Effector memory CD8-positive, alpha-beta T cell (primary cell): ENCODE measurements around the gene HSPA4.
"Not testable (repeated sequence)": the region's sequence is repeated elsewhere in the genome, so short reads cannot be mapped to it uniquely, and the experiment has no call there.

Experiments
- ATAC-seq: fragments of 150-1000 bp; cut with Tn5 transposase; replicated peaks from 2 replicates; pipeline ENCODE4 v1.10.0; 2021; ENCODE audit warnings: mild to moderate bottlenecking, moderate library complexity
- DNase-seq, 3 experiments: peaks; one replicate each; pipeline ENCODE4 v3.0.0; 2021
- H3K27ac Mint-ChIP-seq, 2 donors: one replicate each; pipeline ENCODE4 v1.8.0; 2022; ENCODE audit warnings: mild to moderate bottlenecking in 2 of 2, mixed read lengths in 2 of 2, moderate library complexity in 2 of 2
- H3K27me3 Mint-ChIP-seq, 2 donors: one replicate each; pipeline ENCODE4 v1.8.0; 2022; ENCODE audit warnings: mixed read lengths in 2 of 2
- H3K36me3 Mint-ChIP-seq: one replicate; pipeline ENCODE4 v1.8.0; 2022; ENCODE audit warnings: mild to moderate bottlenecking, moderate library complexity, mixed read lengths; ENCODE audit not compliant: insufficient read depth
- H3K4me1 Mint-ChIP-seq, 2 donors: one replicate each; pipeline ENCODE4 v1.8.0; 2022; ENCODE audit warnings: low read depth in 2 of 2, mixed read lengths in 2 of 2
- H3K4me3 Mint-ChIP-seq, 2 donors: one replicate each; pipeline ENCODE4 v1.8.0; 2022; ENCODE audit warnings: mild to moderate bottlenecking in 2 of 2, mixed read lengths in 2 of 2, moderate library complexity in 2 of 2
- H3K9me3 Mint-ChIP-seq, 2 donors: one replicate each; pipeline ENCODE4 v1.8.0; 2022; ENCODE audit warnings: mixed read lengths in 2 of 2

Gene HSPA4

DNA sequence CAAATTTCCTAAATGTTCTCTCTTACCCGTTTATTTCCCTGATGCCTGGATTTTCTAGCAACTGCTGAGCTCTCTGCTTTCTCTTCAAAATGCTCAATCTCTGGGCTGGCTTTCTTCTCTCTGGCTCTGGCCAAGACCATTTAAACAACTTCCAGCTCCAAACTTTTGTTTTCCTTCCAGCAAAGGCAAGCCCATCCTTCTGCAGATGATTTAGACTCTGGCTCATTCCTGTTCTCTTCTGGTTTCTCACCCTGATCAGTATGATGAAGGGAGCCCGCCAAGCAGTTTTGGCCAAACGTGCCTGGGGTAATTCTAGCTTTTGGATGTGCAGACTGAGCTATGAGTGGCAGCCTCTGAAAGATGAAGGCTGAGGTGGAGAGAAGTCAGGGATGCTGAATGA lies 78.1 kb downstream of the HSPA4 start:
- H3K9me3 Mint-ChIP-seq = no peaks in the 10 kb centered on the region
- ATAC-seq (no peak), DNase-seq (no peak)
- peaks cover 5 to 15% of the 10 kb centered on the region in 2 donors for H3K27me3 Mint-ChIP-seq
- H3K4me1 Mint-ChIP-seq = no peaks in the 10 kb centered on the region
- no peak overlapping the region for H3K4me3 Mint-ChIP-seq
- no peak overlapping the region for H3K27ac Mint-ChIP-seq
- no peaks in the 10 kb centered on the region for H3K36me3 Mint-ChIP-seq

DNA sequence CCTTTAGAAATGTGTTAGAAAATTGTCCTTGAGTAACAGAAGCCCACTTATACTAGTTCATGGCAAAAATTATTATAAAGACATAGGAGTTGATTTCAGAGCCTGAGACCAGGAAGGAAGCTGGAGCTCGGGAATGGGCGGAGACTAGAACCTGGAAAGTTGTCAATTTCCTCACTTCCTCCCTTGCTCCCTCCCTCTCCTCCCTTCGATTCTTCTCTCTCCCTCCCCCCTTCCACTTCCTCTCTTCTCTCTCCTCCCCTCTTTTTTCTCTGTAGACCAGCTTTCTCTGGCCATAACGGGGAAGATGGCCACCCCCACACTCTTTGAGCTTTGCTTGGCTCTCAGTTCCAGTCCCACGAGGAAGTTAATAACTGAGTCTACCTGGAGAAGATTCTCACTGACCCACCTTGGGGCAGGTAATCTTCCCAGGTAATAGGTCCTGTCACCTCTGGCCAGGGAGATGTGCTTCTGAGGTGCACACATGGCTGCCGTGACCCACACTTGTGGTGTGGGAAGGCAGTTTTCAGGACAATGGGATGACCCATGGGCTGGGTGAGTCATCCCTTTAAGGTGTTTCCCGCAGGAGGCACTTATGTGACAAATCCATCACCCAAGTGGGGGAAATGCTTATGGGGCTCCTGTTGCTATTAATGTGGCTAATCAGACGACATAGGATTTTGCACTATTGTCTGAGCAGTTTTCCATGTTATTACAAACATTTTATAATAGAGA lies 78.7 kb downstream of the HSPA4 start:
- peaks cover 5 to 16% of the 10 kb centered on the region in 2 donors for H3K27me3 Mint-ChIP-seq
- no peaks in the 10 kb centered on the region for H3K4me1 Mint-ChIP-seq
- DNase-seq (no peak), ATAC-seq (no peak)
- no peaks in the 10 kb centered on the region for H3K36me3 Mint-ChIP-seq
- no peaks in the 10 kb centered on the region for H3K9me3 Mint-ChIP-seq
- no peak overlapping the region for H3K27ac Mint-ChIP-seq
- H3K4me3 Mint-ChIP-seq = no peak overlapping the region

DNA sequence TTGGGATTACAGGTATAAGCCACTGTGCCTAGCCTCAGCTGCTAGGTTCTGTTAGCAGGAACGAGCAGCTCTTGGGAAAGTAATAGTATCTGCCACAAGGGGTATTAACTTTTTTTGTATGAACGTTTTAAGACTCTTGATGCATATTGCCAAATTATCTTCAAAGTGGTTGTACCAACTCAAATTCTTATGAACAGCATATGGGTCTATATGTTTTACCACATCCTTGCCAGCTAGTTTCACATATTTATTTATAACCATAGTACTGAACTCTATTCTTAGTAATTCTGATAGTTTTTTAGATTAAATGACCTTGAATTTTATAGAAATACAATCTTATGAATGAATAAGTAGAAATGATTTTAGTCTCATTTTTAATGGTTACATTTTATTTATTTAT lies 80.9 kb downstream of the HSPA4 start:
- ATAC-seq (no peak), DNase-seq (no peak)
- Mint-ChIP-seq H3K4me3 (no peak overlapping the region), H3K27me3 (peaks cover 0 to 15% of the 10 kb centered on the region in 2 donors), H3K9me3 (no peaks in the 10 kb centered on the region), H3K36me3 (no peaks in the 10 kb centered on the region), H3K27ac (no peak overlapping the region), H3K4me1 (no peaks in the 10 kb centered on the region)

DNA sequence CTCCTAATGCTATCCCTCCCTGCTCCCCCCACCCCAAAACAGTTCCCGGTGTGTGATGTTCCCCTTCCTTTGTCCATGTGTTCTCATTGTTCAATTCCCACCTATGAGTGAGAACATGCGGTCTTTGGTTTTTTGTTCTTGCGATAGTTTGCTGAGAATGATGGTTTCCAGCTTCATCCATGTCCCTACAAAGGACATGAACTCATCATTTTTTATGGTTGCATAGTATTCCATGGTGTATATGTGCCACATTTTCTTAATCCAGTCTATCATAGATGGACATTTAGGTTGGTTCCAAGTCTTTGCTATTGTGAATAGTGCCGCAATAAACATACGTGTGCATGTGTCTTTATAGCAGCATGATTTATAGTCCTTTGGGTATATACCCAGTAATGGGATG lies 81.4 kb downstream of the HSPA4 start:
- H3K27ac Mint-ChIP-seq, H3K9me3 Mint-ChIP-seq, DNase-seq, H3K4me1 Mint-ChIP-seq, H3K36me3 Mint-ChIP-seq, ATAC-seq, H3K4me3 Mint-ChIP-seq: not testable (repeated sequence)
- H3K27me3 Mint-ChIP-seq = peaks cover 0 to 15% of the 10 kb centered on the region in 2 donors

DNA sequence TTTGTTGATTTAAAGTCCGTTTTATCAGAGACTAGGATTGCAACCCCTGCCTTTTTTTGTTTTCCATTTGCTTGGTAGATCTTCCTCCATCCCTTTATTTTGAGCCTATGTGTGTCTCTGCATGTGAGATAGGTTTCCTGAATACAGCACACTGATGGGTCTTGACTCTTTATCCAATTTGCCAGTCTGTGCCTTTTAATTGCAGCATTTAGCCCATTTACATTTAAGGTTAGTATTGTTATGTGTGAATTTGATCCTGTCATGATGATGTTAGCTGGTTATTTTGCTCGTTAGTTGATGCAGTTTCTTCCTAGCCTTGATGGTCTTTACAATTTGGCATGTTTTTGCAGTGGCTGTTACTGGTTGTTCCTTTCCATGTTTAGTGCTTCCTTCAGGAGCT lies 85.1 kb downstream of the HSPA4 start:
- DNase-seq, H3K9me3 Mint-ChIP-seq, H3K4me3 Mint-ChIP-seq, H3K4me1 Mint-ChIP-seq, H3K36me3 Mint-ChIP-seq, ATAC-seq, H3K27ac Mint-ChIP-seq: not testable (repeated sequence)
- H3K27me3 Mint-ChIP-seq = peaks cover 19 to 40% of the 10 kb centered on the region in 2 donors

DNA sequence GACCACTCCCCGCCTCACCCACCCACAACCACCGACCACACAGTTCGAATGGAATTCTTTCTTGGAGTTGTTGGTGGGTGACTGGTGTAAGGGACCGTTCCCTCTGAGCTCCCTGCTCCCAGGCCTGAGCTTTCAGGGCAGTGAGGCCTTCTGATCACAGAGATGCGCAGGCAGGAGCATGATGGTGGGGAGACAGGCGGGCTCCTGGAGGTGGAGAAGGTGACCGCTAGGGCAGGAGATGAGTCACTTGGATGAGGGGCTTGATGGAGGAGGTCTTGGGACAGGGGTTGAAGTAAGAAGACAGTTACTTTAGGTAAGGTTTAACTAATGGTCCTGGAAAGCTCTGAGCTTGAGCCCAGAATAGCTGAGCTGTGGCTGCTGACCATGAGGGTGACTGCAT lies 88.5 kb downstream of the HSPA4 start:
- Mint-ChIP-seq H3K36me3 (no peaks in the 10 kb centered on the region), H3K4me3 (no peak overlapping the region), H3K27ac (no peak overlapping the region), H3K4me1 (no peaks in the 10 kb centered on the region), H3K9me3 (no peaks in the 10 kb centered on the region), H3K27me3 (peaks cover 25 to 69% of the 10 kb centered on the region in 2 donors)
- ATAC-seq (no peak), DNase-seq (no peak)

DNA sequence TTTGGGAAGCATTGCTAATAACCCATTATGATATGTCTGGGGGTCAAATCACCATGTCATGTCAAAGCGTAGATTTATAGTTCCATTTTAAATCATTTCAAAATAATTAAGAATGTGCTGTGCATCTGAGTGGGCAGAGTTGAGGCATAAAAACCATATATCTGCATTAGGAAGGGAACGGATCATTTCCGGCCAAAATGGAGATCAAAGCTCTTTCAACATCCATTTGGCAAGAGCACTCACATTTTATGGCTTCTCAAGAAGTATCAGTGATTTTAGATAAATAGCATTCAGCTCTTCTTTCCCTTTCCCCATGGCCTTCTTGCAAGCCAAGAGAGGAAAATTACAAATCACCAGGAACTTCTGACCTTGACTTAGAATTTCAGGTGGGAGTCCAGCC lies 89.9 kb downstream of the HSPA4 start:
- no peaks in the 10 kb centered on the region for H3K4me1 Mint-ChIP-seq
- no peak for ATAC-seq

DNA sequence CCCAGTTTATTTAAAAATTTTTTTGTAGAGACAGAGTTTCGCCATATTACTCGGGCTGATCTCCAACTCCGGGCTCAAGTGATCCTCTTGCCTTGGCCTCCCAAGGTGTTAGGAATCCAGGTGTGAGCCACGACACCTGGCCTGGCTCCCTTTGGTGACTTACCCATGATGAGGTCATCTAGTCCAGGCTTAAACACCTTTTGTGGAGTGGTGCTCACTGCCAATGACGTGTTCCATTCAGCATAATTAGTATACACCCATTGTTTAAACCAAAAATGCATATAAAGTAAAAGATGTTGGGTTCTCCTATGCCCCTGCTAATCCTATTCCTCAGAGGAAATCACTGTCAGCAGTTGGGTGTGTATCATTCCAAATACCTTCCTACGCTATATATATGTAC lies 91.0 kb downstream of the HSPA4 start:
- Mint-ChIP-seq H3K27me3 (peaks cover 25 to 60% of the 10 kb centered on the region in 2 donors), H3K36me3 (no peaks in the 10 kb centered on the region), H3K27ac (no peak overlapping the region), H3K9me3 (no peaks in the 10 kb centered on the region), H3K4me1 (no peaks in the 10 kb centered on the region), H3K4me3 (no peak overlapping the region)
- DNase-seq (no peak), ATAC-seq (no peak)

More for the DNA sequence above, 89.9 kb downstream of the HSPA4 start:
- H3K27ac Mint-ChIP-seq = no peak overlapping the region
- no peaks in the 10 kb centered on the region for H3K36me3 Mint-ChIP-seq
- H3K4me3 Mint-ChIP-seq = no peak overlapping the region
- H3K27me3 Mint-ChIP-seq = peaks cover 25 to 62% of the 10 kb centered on the region in 2 donors
- DNase-seq = no peak
- no peaks in the 10 kb centered on the region for H3K9me3 Mint-ChIP-seq

DNA sequence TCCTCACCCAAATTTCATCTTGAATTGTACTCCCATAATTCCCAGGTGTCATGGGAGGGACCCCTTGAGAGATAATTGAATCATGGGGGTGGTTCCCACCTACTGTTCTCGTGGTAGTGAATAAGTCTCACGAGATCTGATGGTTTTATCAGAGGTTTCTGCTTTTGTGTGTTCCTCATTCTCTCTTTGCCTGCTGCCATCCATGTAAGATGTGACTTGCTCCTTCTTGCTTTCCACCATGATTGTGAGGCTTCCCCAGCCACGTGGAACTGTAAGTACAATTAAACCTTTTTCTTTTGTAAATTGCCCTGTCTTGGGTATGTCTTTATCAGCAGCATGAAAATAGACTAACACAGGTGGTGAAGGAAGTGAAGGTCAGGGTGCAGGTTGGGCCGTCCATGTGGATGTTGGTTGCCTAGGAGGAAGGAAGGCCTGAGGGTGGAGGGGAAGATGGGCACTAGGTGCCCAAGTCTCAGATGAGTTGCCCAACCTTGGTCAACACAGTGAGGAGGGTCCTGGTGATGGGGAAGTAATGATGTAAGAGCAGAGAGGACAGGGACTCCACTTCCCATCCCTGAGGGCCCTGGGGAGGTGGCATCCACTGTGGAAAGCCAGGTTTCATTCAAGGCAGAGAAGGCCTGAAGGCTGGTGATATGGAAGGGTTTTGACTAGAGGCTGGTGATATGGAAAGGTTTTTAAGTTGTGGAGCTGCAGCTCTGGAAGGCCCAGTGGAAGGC lies 92.6 kb downstream of the HSPA4 start:
- no peaks in the 10 kb centered on the region for H3K36me3 Mint-ChIP-seq
- H3K27ac Mint-ChIP-seq = peak overlapping the region in 1 of 2 donors; percentile 1
- H3K4me1 Mint-ChIP-seq = no peaks in the 10 kb centered on the region
- peaks cover 25 to 56% of the 10 kb centered on the region in 2 donors for H3K27me3 Mint-ChIP-seq
- H3K9me3 Mint-ChIP-seq = no peaks in the 10 kb centered on the region
- ATAC-seq (no peak), DNase-seq (no peak)
- no peak overlapping the region for H3K4me3 Mint-ChIP-seq

DNA sequence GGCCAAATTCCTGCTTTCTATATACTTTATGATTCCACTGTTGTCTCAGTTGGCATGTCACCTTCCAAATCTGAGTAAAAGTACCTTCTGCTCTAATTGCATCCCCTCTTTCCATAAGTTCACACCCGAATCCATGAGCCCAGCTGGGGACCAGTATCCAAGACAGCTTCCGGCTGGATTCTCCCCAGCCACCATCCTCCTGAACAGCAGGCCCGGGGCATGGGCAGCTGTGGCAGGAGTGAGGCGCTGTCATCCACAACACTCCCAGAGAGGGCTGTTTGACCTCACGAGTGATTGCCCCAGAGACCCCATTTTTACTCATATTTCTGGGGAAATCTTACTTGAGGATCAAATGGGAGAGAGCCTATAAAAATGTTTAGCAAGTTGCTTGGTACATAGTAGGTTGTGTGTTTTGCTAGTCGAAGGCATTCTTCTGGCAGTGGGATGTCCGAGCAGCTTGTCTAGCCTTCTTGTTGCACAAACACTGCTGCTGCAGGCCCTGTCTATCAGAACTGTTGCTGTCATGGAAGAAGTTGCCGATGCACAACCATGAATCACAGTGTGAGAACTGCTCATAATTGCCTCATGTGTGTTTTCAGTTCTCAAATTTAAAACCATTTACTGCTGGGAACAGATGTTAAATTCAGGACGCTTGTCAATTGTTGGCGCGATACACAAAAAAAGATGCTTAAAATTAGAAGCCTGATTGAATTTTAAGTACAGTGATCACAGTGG lies 93.8 kb downstream of the HSPA4 start:
- ATAC-seq (no peak), DNase-seq (no peak)
- H3K27ac Mint-ChIP-seq = no peak overlapping the region

DNA sequence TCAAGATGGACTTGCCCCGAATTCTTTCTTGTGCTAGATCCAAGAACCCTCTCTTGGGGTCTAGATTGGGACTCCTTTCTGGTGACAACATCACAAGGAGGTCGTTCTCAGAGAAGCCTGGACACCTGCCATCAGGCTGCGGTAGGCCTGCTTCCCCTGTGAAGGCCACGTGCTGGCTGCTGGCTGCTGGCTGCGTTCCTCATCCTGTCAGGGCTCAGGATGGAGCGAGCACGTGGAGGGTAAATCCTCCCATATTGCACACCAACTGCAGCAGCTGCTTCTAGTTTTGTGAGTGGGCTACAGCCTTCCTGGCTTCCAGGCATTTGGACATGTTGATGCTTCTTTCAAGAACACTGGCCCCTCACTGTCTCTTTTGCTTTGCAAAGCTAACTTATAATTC lies 95.6 kb downstream of the HSPA4 start:
- ATAC-seq (no peak), DNase-seq (no peak)
- Mint-ChIP-seq H3K27ac (no peak overlapping the region), H3K4me1 (no peaks in the 10 kb centered on the region), H3K4me3 (no peak overlapping the region), H3K36me3 (no peaks in the 10 kb centered on the region), H3K9me3 (no peaks in the 10 kb centered on the region), H3K27me3 (peaks cover 7 to 30% of the 10 kb centered on the region in 2 donors)

More for the DNA sequence above, 93.8 kb downstream of the HSPA4 start:
- Mint-ChIP-seq H3K9me3 (no peaks in the 10 kb centered on the region), H3K4me3 (no peak overlapping the region), H3K27me3 (peaks cover 13 to 44% of the 10 kb centered on the region in 2 donors), H3K4me1 (no peaks in the 10 kb centered on the region), H3K36me3 (no peaks in the 10 kb centered on the region)

DNA sequence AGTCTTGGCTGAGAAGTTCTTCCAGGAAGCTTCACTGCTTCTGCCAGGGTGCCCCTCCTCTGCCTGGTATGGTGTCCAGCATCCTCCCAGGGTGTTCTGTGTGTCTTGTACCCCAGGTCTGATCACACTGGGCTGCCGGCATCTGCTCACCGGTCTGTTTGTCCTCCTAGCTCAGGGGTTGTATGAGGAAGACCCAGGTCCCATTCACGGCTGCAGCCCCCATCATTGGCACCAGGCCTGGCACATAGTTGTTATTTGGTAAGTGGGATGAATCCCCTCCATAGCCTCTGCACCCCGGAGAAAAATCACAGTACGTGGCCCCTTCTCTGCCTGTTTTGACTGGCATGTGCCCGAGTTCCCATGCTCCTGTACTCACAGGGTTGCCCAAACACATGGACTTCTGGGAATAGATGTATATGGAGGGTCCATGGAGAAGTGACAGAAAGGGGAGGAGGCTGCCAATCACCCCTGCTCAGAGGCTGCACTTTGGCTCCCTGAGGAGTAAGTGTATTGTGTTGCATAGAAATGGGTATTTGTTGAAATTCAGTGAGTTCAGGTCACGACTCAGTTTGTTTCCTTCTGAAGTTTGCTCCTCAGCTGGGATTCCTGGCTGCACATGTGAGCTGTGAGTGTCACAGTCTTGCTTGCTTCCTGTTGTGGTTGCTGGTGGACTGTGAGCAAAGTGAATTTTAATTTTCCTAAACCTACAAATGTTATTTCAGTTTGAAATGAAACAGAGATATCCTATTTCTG lies 96.2 kb downstream of the HSPA4 start:
- no peak for DNase-seq
- Mint-ChIP-seq H3K9me3 (no peaks in the 10 kb centered on the region), H3K27ac (no peak overlapping the region), H3K27me3 (peaks cover 12 to 33% of the 10 kb centered on the region in 2 donors), H3K4me1 (no peaks in the 10 kb centered on the region), H3K4me3 (no peak overlapping the region), H3K36me3 (no peaks in the 10 kb centered on the region)
- no peak for ATAC-seq

DNA sequence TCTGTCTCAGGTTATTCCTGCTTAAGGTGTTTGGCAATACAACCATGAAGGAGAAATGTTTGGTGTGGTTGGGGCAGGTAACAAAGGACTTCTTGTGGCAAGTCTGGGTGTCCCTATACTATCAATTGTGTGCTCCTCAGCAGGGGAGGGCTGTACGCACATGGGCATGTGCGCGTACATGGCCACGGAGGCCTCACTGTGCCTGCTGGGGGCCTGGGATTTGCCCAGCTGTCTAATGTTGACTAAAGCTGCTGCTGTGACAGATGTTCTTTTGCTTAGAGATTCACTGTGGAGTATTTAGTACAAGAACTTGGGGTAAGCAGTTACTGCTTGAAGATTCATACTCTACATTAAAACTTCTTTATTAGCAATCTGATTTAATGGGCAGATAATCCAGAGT lies 97.5 kb downstream of the HSPA4 start:
- no peak overlapping the region for H3K4me3 Mint-ChIP-seq
- H3K4me1 Mint-ChIP-seq = no peaks in the 10 kb centered on the region
- DNase-seq = no peak
- H3K27ac Mint-ChIP-seq = no peak overlapping the region
- H3K9me3 Mint-ChIP-seq = no peaks in the 10 kb centered on the region
- H3K27me3 Mint-ChIP-seq = peaks cover 10 to 35% of the 10 kb centered on the region in 2 donors
- H3K36me3 Mint-ChIP-seq = no peaks in the 10 kb centered on the region
- no peak for ATAC-seq
